OCI-LY7 (cell line): ENCODE results near the gene PA2G4.

ENCODE experiments used
- CTCF ChIP-seq: fragments of 200-600 bp; sonication (generic); conservative IDR thresholded peaks from 2 replicates; pipeline ENCODE4 v1.5.1; 2014; ENCODE audit warnings: mild to moderate bottlenecking, antibody characterized with exemption, low read length, moderate library complexity, mixed read lengths
- EZH2phosphoT487 ChIP-seq: fragments of 200-600 bp; sonication (generic); IDR thresholded peaks from 2 replicates; pipeline ENCODE4 v1.6.1; 2018; ENCODE audit warnings: low read depth, borderline replicate concordance, mild to moderate bottlenecking, mixed run types, antibody characterized with exemption, low read length, moderate library complexity, mixed read lengths

GRCh38 chr12:56153678-56154065, 49.3 kb downstream of the PA2G4 start:
- TF ChIP-seq CTCF, result no peak
- no peak for TF ChIP-seq EZH2phosphoT487
